ENCODE results near the gene ATG4C.

The ATG4C gene

DNA sequence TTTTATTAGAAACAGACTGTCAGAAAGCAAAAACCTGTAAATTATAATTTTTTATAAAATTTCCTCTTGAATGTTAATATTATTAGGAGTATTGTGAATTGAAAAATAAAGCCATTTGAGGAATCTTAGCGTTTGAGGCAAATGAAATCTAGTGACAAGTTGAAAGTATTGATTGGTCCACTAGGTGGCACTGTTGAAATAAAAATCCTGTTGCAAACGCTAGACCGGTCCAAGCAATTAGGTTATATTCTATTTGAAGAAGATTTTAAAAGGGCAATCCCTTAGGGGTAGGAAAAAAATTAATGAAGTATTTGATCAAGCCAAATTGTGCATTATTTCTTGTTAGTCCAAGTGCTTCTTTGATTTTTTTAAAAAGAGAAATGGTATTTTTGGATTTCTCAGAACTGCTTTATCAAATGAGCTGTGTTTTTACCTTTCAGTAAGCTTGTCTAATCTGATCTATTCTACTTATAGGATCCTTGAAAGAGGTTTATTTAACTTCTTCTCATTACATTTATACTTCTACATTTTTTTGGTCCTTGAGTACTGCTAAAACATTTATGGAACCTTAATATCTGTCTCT, 57.7 kb downstream of the ATG4C start:
- no peak for DNase-seq

DNA sequence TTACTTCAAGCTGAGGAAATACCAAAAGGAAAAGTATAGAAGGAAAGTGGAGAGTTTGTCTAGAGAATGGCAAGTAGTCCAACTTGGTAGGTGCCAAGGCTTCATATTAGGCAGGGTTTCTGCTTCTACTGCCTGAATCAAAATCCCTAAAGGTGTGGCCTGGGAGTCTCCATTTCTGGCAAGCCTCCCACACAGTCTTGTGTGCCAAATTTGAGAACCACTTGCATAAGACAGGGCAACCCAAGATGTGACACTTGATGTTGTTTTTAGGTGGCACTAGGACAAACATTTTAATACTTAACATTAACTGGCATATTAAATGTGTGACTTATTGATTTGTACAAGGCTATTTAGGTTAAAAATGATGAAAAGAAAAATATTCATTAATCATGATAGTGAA, 60.1 kb downstream of the ATG4C start:
- no peak for DNase-seq

DNA sequence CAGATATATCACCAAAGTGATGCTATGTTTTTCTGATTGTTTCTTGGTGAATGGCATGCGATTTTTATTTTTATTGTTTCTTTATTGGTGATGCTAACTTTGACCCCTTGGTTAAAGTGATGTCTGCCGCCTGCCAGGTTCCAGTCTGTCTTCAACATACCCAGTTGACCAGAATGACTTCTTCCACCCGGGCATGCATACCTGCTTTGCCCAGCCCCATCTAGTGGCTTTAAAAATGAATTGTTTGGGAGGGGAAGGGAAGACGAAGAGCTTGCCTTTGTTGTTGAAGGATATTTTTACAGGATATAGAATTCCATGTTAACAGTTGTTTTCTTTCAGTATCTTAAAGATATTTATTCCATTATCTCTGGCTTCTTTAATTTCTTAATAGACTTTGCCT, 65.1 kb downstream of the ATG4C start:
- no peak for DNase-seq

DNA sequence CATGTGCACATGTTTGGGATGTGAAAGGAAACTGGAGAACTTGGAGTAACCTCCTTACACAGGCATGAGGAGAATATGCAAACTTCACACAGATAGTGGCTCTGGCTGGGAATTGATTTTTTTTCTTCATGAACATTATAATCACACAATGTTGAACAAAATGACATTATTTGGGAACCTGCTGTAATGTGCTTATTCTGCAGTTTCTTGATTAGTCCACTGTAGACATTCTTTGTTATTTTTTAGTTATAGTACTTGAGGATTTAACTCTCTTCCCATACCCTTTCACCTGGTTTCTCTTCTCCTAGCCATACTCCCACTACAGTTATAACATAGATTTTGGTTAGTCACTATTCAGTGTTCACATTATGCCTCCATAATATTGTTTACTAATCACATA, 68.3 kb downstream of the ATG4C start:
- DNase-seq: no peak

DNA sequence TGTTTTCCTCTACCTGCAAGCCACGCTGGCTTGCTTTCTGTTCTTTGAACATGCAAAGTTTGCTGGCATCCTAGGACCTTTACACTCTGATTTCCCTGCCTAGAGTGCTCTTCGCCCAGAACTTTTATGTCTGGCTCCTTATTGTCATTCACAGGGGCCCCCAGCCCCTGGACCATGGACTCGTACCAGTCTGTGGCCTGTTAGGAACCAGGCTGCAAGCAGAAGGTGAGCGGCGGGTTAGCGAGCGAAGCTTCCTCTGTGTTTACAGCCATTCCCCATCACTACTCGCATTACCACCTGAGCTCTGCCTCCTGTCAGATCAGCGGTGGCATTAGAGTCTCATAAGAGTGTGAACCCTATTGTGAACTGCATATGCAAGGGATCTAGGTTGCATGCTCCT, 73.0 kb downstream of the ATG4C start:
- DNase-seq: no peak

DNA sequence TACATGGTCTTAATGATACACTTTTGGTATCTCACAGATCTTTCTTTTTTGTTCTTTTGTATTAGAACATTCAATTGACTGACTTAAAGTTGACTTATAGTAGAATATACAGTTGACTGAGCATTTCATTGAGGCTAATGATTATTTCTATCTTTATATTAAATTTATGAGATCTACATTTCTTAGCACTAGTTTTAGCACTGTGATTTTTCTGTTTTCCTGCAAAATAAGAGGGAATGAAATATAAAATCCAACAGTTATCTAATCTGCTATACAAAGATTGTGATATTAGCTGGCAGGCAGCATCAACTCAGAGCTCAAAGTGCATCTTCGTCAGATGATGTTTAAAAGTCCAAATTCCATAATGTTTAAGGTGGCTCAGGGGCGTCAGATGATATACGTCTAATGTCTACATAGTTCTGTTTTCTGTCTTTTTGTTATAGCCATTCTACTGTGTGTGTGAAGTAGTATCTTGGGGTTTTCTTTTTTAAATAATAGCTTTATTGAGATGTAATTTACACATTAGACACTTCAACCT, 85.4 kb downstream of the ATG4C start:
- no peak for DNase-seq

DNA sequence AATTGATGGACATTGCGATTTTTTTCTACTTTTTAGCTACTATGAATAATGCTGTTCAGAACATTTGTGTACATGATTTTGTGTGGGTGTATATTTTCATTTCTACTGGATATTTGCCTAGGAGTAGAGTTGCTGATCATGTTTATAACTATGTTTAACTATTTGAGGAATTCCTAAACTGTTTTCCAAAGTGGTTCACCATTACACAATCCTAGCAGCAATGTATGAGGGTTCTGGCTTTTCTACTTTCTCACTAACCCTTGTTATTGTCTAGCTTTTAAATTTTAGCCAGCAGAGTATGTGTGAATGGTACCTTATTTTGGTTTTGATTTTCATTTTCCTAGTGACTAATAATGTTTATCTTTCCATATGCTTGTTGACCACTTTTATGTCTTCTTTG, 86.2 kb downstream of the ATG4C start:
- DNase-seq: no peak

DNA sequence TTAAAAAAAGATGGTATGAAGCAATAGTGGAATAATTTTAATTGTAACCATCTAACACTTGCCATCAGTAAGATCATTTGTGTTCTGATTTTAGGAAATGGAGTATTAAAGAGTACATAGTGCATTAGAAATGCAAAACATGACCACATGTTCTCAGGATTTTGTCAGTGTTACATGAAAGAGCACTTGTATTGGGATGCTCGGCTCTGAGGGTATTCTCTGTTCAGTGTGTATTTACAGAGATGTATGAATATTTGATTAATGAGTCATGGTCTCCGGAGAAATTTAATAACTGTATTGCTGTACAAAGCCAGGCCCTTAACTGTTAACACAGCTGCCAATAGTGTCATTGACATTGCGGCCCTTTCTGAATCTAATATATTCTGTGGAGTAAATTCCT, 91.7 kb downstream of the ATG4C start:
- DNase-seq: no peak

DNA sequence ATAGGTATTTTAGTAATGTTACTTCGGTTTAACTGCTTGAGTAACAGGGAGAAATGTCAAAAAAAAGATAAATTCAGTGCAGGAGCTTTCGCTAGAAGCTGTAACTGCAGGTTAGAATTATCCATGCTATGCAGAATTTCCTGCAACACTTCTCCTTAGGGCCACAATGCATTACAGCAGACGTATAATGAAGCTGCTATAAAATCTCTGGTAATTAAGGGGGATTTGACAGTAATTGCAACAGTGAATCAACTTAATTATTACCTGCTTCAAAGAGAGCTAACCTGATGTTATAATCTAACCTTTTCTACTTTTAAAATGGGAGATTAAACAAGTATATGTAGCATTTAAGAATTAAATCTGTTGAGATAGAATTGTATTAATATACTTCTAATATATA, 92.6 kb downstream of the ATG4C start:
- no peak for DNase-seq

DNA sequence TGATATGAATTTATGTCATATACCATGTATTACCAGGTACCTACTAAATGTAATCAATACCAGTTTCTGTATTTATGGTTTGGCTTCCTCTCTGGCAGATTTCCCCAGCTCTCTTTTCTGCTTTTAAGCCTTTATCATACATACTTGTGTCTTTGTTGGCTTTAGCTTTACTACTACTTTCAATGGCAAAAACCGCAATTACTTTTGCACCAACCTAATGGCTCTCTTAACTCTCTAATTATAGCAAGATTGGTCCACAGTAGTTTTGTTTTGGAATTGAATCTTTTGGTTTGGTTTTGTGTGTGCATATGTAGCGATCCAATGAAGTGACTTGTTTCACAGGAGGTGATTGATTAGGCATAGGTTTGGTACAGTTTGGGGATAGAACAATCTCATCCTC, 93.6 kb downstream of the ATG4C start:
- DNase-seq: no peak

DNA sequence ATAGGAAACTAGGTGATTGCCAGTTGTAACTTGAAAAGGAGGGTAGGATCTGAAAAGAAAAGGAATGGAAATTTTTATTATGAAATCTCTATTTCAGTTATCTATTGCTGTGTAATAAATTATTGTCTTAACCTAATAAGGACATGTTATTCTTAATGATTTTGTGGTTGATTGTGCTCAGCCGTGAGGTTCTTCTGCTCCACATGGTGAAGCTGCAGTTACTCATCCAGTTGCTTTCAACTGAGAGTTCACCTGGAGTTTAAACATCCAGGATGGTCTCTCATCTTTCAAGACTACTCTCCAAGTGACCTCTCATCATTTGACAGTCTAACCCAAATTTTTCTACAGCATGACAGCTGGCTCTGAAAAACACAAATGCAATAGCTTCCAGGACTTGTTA, 96.0 kb downstream of the ATG4C start:
- no peak for DNase-seq

DNA sequence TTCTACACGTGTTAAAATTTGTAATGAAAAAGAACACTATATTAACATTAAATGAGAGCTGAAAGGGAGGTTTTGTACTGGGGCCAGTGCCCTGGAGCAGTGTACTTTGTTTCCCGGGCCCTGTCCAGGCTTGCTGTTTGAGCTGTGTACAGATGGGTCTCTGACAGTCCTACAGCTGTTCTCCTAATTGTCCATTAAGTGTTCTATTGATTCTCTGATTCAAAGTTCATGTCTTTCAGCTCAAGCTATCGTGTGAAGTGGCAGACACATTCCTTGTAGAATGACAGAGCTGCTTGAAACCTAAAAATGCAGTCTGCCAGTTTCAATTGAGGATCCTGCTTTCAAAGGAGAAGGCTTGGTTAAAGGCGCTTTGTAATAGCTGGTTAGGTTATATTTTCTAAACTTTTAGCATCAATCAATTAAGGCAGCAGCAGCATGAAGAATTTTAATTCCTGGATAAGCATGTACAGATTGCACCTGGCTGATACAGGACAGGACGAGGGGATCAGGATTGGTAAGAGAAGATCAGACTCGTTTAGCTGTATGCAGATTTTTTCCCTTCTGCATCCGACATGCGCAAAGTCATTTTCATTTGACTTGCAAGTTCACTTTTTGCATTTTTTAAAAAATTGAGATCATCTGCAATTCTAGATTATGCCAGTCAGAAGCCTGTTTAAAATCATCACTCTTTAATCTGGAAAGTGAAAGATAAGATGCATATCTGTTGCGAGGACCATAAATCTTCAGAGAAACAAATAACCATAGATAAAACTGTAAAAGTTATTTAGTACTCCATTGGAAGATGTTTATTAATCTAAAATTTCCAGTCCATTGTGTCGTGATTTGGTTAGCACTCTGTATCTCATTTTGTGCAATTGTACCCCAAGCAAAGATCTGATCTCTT, 98.5 kb downstream of the ATG4C start:
- no peak for DNase-seq

DNA sequence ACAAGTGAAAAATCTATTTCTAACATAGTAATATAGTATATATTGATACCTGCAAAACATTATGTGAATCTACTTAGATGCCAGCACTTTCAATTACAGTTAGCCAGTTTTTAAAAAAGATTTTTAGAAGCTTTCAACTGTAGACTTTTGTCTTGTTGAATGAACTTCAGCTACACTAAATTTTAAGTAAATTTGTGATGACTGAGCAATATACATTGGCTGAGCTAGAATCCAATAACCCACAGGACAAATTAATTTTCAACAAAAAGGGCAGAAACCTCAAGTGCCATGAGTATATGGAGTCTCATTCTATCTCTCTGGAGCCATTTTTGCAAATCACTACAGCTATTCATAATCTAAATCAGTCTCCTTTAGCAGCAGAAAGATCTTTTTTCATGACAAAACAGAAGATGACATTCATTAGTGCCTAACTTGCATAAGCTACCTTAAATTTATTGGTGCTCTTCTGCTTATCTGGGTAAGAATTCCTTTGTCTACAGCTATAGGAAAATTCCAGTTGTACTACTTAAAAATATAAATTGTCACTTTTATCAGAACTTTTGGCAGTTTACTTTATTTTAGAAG, 100.3 kb downstream of the ATG4C start:
- no peak for DNase-seq

DNA sequence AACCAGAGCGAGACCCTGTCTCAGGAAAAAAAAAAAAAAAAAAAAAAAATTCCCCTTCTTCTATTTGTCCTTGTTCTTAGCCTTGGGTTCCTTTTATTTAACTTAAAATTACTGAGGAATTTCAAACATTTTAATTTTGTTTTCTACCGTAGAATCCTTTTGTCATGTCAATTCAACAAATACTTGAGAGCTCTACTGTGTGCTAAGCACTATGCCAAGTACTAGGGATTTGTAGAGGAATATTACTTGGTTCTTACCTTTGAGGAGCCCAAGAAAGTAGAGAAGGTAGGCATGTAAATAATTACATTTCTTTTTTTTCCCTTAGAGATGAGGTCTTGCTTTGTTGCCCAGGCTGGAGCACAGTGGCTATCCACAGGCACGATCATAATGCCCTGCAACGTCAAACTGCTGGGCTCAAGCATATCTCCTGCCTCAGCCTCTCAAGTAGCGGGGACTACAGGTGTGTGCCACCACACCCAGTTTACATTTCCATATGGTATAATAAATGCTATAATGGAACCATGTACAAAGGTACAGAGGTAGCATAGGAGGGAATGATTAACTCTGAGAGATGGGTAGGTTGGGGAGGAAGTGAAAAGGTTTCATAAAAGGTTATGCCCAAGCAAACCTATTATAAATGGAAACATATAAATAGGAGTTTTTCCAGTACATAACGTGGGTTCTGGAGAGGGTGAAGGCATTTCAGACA, 104.0 kb downstream of the ATG4C start:
- no peak for DNase-seq

DNA sequence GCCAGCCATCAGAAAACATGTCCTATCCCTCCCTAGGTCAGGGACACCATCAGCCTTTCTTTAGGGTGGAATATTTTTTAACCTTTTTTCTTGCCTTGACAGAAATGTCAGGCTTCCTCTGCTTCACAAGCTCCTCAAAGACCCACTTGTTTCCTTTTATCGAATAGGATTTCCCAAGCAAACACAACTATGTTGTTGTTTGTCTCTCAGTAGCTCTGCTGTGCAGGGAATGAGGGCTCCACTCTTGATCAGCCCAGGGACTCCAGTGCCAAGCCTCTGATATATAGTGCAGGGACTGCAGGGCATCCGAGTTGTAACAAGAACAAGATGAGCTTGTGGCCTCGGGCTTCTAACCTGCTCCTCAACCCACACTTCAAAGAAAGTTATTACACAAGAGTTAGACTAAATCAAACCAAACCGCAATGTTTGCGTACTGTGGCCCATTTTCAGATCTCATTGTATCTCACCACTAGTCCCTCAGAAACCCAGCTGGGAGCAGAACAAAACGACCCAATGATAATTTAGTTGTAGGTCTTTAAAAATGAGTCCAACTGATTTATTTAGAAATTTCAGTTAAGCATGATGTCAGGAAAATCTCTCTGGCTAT, 108.1 kb downstream of the ATG4C start:
- DNase-seq: no peak

DNA sequence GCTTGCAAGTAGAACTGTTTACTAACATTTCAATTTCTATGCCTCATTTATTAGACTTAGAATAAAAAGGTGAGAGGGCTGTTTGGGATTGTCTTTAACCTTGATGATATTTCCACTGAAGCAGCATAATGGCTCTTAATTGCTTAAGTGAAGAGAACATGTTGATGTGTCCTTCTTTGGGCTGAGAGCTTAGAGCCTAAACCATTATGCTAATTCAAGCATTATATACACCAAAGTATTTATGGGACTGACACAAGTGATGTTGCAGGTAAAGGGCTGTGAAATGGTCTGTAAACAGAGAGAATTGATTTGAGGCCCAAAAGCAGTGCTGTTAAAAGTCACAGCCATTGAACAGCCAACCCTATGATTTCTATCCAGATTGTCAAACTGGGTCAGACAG, 113.9 kb downstream of the ATG4C start:
- DNase-seq: no peak

DNA sequence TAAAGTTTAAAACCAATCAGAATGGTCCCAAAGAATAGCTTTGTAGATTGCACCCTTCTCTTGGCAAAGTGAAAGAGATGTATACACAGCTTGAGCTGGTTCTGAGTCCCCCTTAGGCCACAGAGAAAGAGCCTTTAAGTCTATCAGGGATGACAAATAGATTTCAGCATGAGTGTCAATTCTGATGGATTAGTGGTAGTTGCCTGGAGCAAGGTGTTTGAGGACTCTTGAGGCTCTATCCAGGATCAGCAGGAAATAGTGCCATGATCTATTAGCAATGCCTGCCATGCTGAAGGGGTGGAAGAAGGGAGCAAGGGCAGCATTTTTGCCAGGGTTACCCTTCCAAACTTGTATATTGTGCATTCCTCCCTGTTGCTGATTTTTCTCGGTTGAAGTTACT, 116.6 kb downstream of the ATG4C start:
- no peak for DNase-seq

DNA sequence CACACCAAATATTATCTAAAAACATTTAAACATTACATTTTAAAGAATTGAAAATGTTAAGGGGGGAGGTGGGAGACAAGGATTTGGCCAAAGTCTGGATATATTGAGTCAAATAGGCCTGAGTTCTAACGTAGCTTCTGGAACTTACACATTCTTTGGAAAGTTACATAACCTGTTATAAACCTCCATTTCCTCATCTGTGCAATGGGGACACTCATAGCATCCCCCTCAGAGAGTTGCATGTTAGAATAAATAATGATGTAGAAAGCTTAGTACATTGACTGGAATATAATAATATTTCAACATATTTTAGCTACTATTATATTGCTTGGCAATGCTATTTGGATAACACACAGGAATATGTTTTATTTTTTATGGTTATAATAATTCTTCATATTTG, 117.7 kb downstream of the ATG4C start:
- no peak for DNase-seq

DNA sequence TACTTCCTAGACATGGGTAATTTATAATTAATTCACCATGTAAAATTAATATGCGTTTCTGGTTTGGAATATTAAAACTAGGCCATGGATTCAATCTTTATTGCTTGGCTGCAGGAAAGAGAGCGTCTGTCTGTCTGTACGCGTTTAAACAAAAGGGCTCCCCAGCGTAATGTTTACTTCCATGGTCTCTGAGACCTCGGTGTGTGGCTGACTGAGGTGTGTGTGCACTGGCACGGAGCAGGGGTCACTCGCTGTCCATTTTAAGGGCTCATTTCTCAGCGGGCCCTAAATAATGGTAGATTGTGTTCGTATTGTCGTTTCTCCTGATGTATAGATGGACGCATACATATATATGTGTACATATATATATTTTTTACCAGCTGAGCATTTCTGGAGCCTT, 119.6 kb downstream of the ATG4C start:
- DNase-seq: no peak

DNA sequence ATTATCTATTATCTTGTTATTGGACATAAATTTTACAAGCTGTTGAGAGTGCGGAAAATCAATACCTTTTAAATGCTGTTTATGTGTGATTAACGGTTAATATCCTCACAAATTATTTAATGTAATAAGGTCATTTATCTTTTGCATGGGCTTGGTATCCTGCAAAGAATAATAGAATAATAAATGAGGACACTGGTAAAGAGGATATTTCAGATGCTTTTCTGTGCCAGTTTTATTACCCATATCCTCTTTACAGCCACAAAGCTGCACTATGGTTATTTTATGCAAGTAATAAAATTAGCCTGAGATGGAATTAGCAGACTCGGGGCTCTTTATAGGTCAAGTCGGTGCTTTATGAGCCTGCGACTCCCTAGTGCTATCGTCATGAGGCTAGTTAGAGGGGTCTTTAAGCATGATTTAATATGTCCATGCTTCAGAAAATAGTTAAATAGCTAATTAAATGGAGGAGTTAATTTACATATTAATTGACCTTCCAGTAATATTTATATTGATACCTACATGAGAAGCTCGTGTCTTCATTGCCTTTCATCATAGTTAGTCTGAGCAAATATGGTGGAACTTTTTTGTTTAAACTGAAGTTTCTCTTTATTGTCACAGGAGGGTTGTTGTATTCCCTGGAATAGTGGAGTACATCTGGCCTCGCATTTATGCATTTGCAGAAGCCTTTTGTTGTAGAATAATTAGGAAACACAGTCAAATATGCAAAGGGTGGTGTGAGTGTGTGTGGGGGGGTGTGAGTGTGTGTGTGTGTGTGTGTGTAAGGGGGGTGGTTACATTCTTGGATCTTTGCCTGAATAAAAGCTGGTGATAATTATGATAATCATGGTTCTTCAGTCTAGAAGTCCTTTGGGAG, 120.3 kb downstream of the ATG4C start:
- DNase-seq: no peak

DNA sequence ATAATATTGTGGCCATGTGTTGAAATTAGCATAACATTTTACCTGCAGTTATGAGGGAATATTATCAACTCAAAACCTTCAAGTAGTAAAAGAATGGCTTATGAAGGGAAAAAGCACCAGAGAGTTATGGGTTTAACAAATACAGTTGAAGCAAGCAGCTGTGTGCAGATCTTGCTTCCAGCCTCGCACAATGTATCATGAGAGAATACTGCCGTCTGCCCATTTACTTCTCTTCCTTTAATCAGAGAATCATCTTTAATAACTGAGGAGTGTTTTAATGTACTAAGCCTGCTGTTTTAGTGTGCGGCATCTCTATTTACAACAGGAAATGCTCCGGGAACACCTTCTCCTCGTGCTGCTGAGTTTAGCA, 120.9 kb downstream of the ATG4C start:
- no peak for DNase-seq

DNA sequence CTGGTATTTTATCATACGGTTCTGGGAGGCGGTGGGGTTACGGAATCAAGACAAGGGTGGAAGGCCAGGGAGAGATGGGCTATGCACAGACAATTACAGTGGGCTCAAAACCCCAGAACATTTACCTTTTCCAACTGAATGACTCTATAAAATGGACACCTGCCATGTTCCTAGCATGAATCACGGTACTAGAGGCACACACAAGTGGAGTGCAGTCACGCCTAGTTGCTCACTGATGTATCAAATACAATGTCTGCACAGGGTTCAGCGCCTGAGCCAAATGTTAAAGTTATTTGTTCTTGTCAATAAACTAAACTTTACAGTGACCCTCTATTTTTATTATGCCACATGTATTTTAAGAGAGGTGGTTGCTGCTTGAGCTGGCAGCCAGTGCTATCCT, 121.4 kb downstream of the ATG4C start:
- no peak for DNase-seq

Data from 8988T (cell line).